NCI-H2029 (cell line): ENCODE measurements around the gene CISH.

Experiments
- DNase-seq: peaks from one replicate; lab custom pipeline; 2025; lab: John Stamatoyannopoulos, UW

The CISH gene

GRCh38 chr3:50611464-50612233, at the start of gene CISH:
TSS of gene CISH (minus strand) at chr3:50611774. CDS start at chr3:50611650, 124 bp downstream.
- DNase-seq = peak; percentile 74

- DNase-seq = no peak
These were observed 48.8 kb upstream of the CISH start for GRCh38 chr3:50660386-50660785.

- DNase-seq = no peak
These were observed 47.3 kb upstream of the CISH start for GRCh38 chr3:50658831-50659230.

- DNase-seq = no peak
These were observed 46.8 kb upstream of the CISH start for GRCh38 chr3:50658416-50658815.

GRCh38 chr3:50657816-50658215, 46.2 kb upstream of the CISH start:
- DNase-seq = no peak

GRCh38 chr3:50657407-50657806, 45.8 kb upstream of the CISH start:
- DNase-seq = no peak

- no peak for DNase-seq
These were observed 45.0 kb upstream of the CISH start for GRCh38 chr3:50656417-50657195.

GRCh38 chr3:50655009-50655830, 43.6 kb upstream of the CISH start:
- no peak for DNase-seq

- no peak for DNase-seq
These were observed 42.5 kb upstream of the CISH start for GRCh38 chr3:50653937-50654595.

- no peak for DNase-seq
These were observed 41.1 kb upstream of the CISH start for GRCh38 chr3:50652709-50653108.

GRCh38 chr3:50651920-50652529, 40.5 kb upstream of the CISH start:
- DNase-seq = no peak

- DNase-seq = no peak
These were observed 39.9 kb upstream of the CISH start for GRCh38 chr3:50651445-50651844.

- DNase-seq = no peak
These were observed 38.4 kb upstream of the CISH start for GRCh38 chr3:50650018-50650417.

- DNase-seq = no peak
These were observed 37.9 kb upstream of the CISH start for GRCh38 chr3:50649451-50649931.

GRCh38 chr3:50648944-50649343, 37.4 kb upstream of the CISH start:
- DNase-seq = no peak

GRCh38 chr3:50648313-50648712, 36.7 kb upstream of the CISH start:
- no peak for DNase-seq

- DNase-seq = no peak
These were observed 33.8 kb upstream of the CISH start for GRCh38 chr3:50645378-50645777.

GRCh38 chr3:50644561-50644960, 33.0 kb upstream of the CISH start:
- DNase-seq = no peak

- no peak for DNase-seq
These were observed 30.8 kb upstream of the CISH start for GRCh38 chr3:50642382-50642781.

GRCh38 chr3:50639055-50639494, 27.5 kb upstream of the CISH start:
- no peak for DNase-seq

- no peak for DNase-seq
These were observed 26.4 kb upstream of the CISH start for GRCh38 chr3:50637945-50638344.
